Esophagus muscularis mucosa (tissue), 4 donors: Measurements from ENCODE around the gene LDLRAD3. TPM values are rescaled to one million over a fixed set of nuclear protein-coding genes. Genes with fewer than 3 reads are reported as not detected.

Experiments
- DNase-seq: peaks from one replicate; pipeline ENCODE4 v3.0.0-alpha.2; 2017; ENCODE audit errors: extremely low spot score
- H3K27ac ChIP-seq, 4 donors: fragments of 200-600 bp; sonication (generic); replicated peaks in 1 of 4; 1 replicate in 3 of 4; 2 replicates in 1 of 4; pipeline ENCODE4 v1.5.1; 2016 to 2019; ENCODE audit warnings: mild to moderate bottlenecking in 1 of 4
- H3K27me3 ChIP-seq, 4 donors: fragments of 200-600 bp; sonication (generic); one replicate each; pipeline versions ENCODE4 v1.5.1 to v1.6.0; 2016 to 2019
- H3K36me3 ChIP-seq, 4 donors: fragments of 200-600 bp; sonication (generic); one replicate each; pipeline ENCODE4 v1.5.1; 2016 to 2019
- H3K4me1 ChIP-seq, 4 donors: fragments of 200-600 bp; sonication (generic); one replicate each; pipeline ENCODE4 v1.5.1; 2016 to 2019
- H3K4me3 ChIP-seq, 4 donors: fragments of 200-600 bp; sonication (generic); 1 replicate in 2 of 4; 2 replicates in 2 of 4; pipeline ENCODE4 v1.5.1; 2016 to 2019; ENCODE audit warnings: mild to moderate bottlenecking in 4 of 4, moderate library complexity in 1 of 4
- H3K9me3 ChIP-seq, 4 donors: fragments of 200-600 bp; sonication (generic); 1 replicate in 3 of 4; 2 replicates in 1 of 4; pipeline ENCODE4 v1.5.1; 2016 to 2019
- CTCF ChIP-seq, 3 experiments: fragments of 200-600 bp in 2 of 3; fragments of 450-650 bp in 1 of 3; sonication (generic) in 2 of 3; IDR thresholded peaks; one replicate each; pipeline ENCODE4 v1.5.1; 2017 to 2019; ENCODE audit warnings: antibody characterized with exemption in 3 of 3, mild to moderate bottlenecking in 2 of 3, moderate library complexity in 1 of 3
- EP300 ChIP-seq: sonication (generic); formaldehyde crosslinking; IDR thresholded peaks from one replicate; pipeline ENCODE4 v1.6.1; 2017; ENCODE audit warnings: antibody characterized with exemption
- POLR2A ChIP-seq: fragments of 450-650 bp; IDR thresholded peaks from one replicate; pipeline ENCODE4 v1.6.1; 2017; ENCODE audit warnings: antibody characterized with exemption, moderate library complexity, mild to moderate bottlenecking, low read depth
- POLR2AphosphoS5 ChIP-seq, 2 donors: sonication (generic); formaldehyde crosslinking; IDR thresholded peaks; one replicate each; pipeline ENCODE4 v1.6.1; 2017; ENCODE audit warnings: antibody characterized with exemption in 2 of 2
- WGBS: methylation state at CpG from one replicate; pipeline ENCODE4 v1.1.5; 2018; 5-methylcytosine and 5-hydroxymethylcytosine counted together
- intact Hi-C: fragments of 100-400 bp; cut with DNase I; formaldehyde crosslinking; loops from one replicate; pipeline ENCODE4 v1.15.1; 2023
- total RNA-seq, 4 donors: library from RNA; depleted of rRNA; stranded (reverse); fragments of >200 nt; gene quantifications; one replicate each; pipeline versions ENCODE4 v1.1.0 to v1.2.1, GENCODE V29; 2016

The LDLRAD3 gene
- total RNA-seq, 4 donors from 2014 or later: 6.8 to 8.7 (median 8.2) TPM

GRCh38 chr11:36196411-36196998 lies 252.6 kb downstream of the LDLRAD3 start:
- Histone ChIP-seq H3K9me3 (no peaks in the 10 kb centered on the region), H3K4me1 (no peaks in the 10 kb centered on the region), H3K27me3 (no peaks in the 10 kb centered on the region), H3K4me3 (no peak overlapping the region), H3K36me3 (no peaks in the 10 kb centered on the region), H3K27ac (no peak overlapping the region)
- intact Hi-C loops: no loop called here
- 74% methylated on average over 7 of the region's 7 CpGs for WGBS
- TF ChIP-seq EP300: no peak
- TF ChIP-seq POLR2A: no peak
- no peak for TF ChIP-seq POLR2AphosphoS5 (IDR thresholded peaks at IDR 0.05)
- TF ChIP-seq CTCF (IDR thresholded peaks at IDR 0.05): no peak
- DNase-seq: no peak

- intact Hi-C loops: no loop called here
- Histone ChIP-seq H3K9me3 (no peaks in the 10 kb centered on the region), H3K27ac (no peak overlapping the region), H3K27me3 (no peaks in the 10 kb centered on the region), H3K4me3 (no peak overlapping the region), H3K4me1 (no peaks in the 10 kb centered on the region), H3K36me3 (no peaks in the 10 kb centered on the region)
- no peak for TF ChIP-seq EP300
- TF ChIP-seq POLR2A: no peak
- TF ChIP-seq POLR2AphosphoS5 (IDR thresholded peaks at IDR 0.05): no peak
- no peak for TF ChIP-seq CTCF (IDR thresholded peaks at IDR 0.05)
- no peak for DNase-seq
- WGBS: 97% methylated on average over 3 of the region's 3 CpGs
These were observed 257.5 kb downstream of the LDLRAD3 start for GRCh38 chr11:36201411-36201810.

GRCh38 chr11:36205536-36205935 lies 261.7 kb downstream of the LDLRAD3 start:
- H3K36me3 ChIP-seq: no peaks in the 10 kb centered on the region
- no peaks in the 10 kb centered on the region for H3K9me3 ChIP-seq
- no peak overlapping the region for H3K4me3 ChIP-seq
- DNase-seq: no peak
- 87% methylated on average over 3 of the region's 3 CpGs for WGBS
- no peaks in the 10 kb centered on the region for H3K4me1 ChIP-seq
- H3K27ac ChIP-seq: no peak overlapping the region
- TF ChIP-seq EP300 (no peak), POLR2A (no peak), CTCF (IDR thresholded peaks at IDR 0.05) (no peak), POLR2AphosphoS5 (IDR thresholded peaks at IDR 0.05) (no peak)
- no peaks in the 10 kb centered on the region for H3K27me3 ChIP-seq
- intact Hi-C loops: no loop called here

GRCh38 chr11:36210529-36210928 lies 266.7 kb downstream of the LDLRAD3 start:
- Histone ChIP-seq H3K4me1 (no peaks in the 10 kb centered on the region), H3K27ac (no peak overlapping the region), H3K4me3 (no peak overlapping the region), H3K36me3 (no peaks in the 10 kb centered on the region), H3K27me3 (no peaks in the 10 kb centered on the region), H3K9me3 (no peaks in the 10 kb centered on the region)
- TF ChIP-seq CTCF (IDR thresholded peaks at IDR 0.05) (no peak), POLR2A (no peak), POLR2AphosphoS5 (IDR thresholded peaks at IDR 0.05) (no peak), EP300 (no peak)
- intact Hi-C loops: no loop called here
- WGBS: 97% methylated on average over 2 of the region's 2 CpGs
- DNase-seq: no peak
